ENCODE results near the gene ATXN10. TPM values are rescaled to one million over a fixed set of nuclear protein-coding genes. Genes with fewer than 3 reads are reported as not detected.

ATXN10 gene
- total and polyA plus RNA-seq, 2 donors (not counting 1 experiment from before 2014, with no cell fraction given) = 164 to 350 TPM

DNA sequence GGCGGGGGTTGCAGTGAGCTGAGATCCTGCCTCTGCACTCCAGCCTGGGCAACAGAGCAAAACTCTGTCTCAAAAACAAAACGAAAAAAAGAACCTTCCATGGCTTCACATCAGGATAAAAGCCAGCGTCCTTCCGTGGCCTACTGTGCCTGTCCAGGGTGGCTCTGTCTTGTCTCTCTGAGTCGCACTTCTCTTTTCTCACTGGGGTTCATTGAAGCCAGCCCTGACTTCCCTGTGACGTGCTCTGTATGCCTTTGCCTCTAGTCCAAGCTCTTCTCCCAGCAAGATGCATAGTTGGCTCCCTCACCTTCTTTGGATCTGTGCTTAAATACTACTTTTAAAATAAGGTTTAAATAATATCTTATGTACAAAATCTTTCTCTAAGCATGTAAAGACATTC, 11.6 kb downstream of the ATXN10 start:
- Histone ChIP-seq H2AFZ (ENCODE audit: low read length) (no peak overlapping the region), H3K4me3 (replicated peaks in 1 of 4; ENCODE audit: control extremely low read depth in 1 of 4, insufficient read depth in 1 of 4, low read depth in 3 of 4, low read length in 4 of 4) (no peak overlapping the region), H3K4me2 (ENCODE audit: extremely low read depth, insufficient read depth, low read length) (no peak overlapping the region), H3K27ac (ENCODE audit: insufficient read depth, low read length) (no peak overlapping the region), H3K36me3 (ENCODE audit: control insufficient read depth, insufficient read depth, low read length) (no peaks in the 10 kb centered on the region), H3K9me3 (ENCODE audit: control insufficient read depth, insufficient read depth, low read depth, low read length) (no peaks in the 10 kb centered on the region), H3K4me1 (ENCODE audit: control insufficient read depth, extremely low read depth, insufficient read depth, low read length) (peaks cover 33% of the 10 kb centered on the region), H3K27me3 (ENCODE audit: control insufficient read depth, insufficient read depth, low read length) (no peaks in the 10 kb centered on the region), H4K20me1 (ENCODE audit: control insufficient read depth, extremely low read depth, insufficient read depth, low read length) (no peaks in the 10 kb centered on the region), H3K9ac (ENCODE audit: insufficient read depth, low read length) (no peak overlapping the region), H3K79me2 (ENCODE audit: control insufficient read depth, insufficient read depth, low read length) (peaks cover 80% of the 10 kb centered on the region)
- no peak for DNase-seq (ENCODE audit: low read depth in 2 of 2)
- TF ChIP-seq, protein P1, sequence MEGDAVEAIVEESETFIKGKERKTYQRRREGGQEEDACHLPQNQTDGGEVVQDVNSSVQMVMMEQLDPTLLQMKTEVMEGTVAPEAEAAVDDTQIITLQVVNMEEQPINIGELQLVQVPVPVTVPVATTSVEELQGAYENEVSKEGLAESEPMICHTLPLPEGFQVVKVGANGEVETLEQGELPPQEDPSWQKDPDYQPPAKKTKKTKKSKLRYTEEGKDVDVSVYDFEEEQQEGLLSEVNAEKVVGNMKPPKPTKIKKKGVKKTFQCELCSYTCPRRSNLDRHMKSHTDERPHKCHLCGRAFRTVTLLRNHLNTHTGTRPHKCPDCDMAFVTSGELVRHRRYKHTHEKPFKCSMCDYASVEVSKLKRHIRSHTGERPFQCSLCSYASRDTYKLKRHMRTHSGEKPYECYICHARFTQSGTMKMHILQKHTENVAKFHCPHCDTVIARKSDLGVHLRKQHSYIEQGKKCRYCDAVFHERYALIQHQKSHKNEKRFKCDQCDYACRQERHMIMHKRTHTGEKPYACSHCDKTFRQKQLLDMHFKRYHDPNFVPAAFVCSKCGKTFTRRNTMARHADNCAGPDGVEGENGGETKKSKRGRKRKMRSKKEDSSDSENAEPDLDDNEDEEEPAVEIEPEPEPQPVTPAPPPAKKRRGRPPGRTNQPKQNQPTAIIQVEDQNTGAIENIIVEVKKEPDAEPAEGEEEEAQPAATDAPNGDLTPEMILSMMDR (conservative IDR thresholded peaks at IDR 0.05 in 1 of 2, IDR thresholded peaks at IDR 0.05 in 1 of 2; ENCODE audit: low read depth in 1 of 2, low read length in 2 of 2) = no peak

DNA sequence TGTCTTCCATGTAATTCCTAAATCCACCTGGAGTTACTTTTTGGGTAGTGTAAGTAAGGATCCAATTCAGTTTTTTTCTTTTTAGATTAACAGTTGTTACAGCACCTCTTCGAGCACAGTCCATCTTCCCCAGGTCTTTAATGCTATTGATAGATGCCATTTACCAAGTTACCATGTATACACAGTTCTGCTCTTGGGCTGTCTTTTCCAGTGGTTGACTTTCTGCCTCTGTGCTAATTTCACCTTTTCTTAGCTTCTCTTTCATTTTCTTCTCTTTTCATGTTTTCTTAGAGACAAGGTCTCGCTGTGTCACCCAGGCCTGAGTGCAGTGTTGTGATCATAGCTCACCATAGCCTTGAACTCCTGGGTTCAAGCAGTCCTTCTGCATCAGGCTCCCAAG, 12.0 kb downstream of the ATXN10 start:
- Histone ChIP-seq H3K4me2 (ENCODE audit: extremely low read depth, insufficient read depth, low read length) (no peak overlapping the region), H3K79me2 (ENCODE audit: control insufficient read depth, insufficient read depth, low read length) (peaks cover 77% of the 10 kb centered on the region), H2AFZ (ENCODE audit: low read length) (no peak overlapping the region), H3K4me1 (ENCODE audit: control insufficient read depth, extremely low read depth, insufficient read depth, low read length) (peaks cover 33% of the 10 kb centered on the region), H3K36me3 (ENCODE audit: control insufficient read depth, insufficient read depth, low read length) (no peaks in the 10 kb centered on the region), H3K9ac (ENCODE audit: insufficient read depth, low read length) (no peak overlapping the region), H3K27me3 (ENCODE audit: control insufficient read depth, insufficient read depth, low read length) (no peaks in the 10 kb centered on the region), H3K4me3 (replicated peaks in 1 of 4; ENCODE audit: control extremely low read depth in 1 of 4, insufficient read depth in 1 of 4, low read depth in 3 of 4, low read length in 4 of 4) (no peak overlapping the region), H4K20me1 (ENCODE audit: control insufficient read depth, extremely low read depth, insufficient read depth, low read length) (no peaks in the 10 kb centered on the region), H3K27ac (ENCODE audit: insufficient read depth, low read length) (no peak overlapping the region), H3K9me3 (ENCODE audit: control insufficient read depth, insufficient read depth, low read depth, low read length) (no peaks in the 10 kb centered on the region)
- TF ChIP-seq, protein P1 (conservative IDR thresholded peaks at IDR 0.05 in 1 of 2, IDR thresholded peaks at IDR 0.05 in 1 of 2; ENCODE audit: low read depth in 1 of 2, low read length in 2 of 2) = no peak
- TF ChIP-seq EZH2 (IDR thresholded peaks at IDR 0.05; ENCODE audit: low read length, missing control alignments) = no peak
- no peak for DNase-seq (ENCODE audit: low read depth in 2 of 2)

DNA sequence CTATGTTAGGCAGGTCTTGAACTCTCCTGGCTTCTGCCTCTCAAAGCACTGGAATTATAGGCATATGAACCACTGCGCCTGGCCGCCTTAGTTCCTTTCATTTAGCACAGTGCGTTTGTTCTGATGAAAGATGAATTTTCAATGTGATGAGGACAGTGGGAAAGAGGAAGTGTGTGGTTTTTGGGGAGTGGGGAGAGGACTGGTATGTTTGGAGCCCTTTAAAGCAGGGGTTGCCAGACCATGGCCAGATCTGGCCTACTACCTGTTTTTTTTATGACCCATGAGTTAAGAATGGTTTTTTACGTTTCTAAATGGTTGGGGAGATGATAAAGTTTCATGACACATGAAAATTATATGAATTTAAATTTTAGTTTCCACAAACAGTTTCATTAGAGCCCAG, 12.5 kb downstream of the ATXN10 start:
- H4K20me1 ChIP-seq (ENCODE audit: control insufficient read depth, extremely low read depth, insufficient read depth, low read length) = no peaks in the 10 kb centered on the region
- H2AFZ ChIP-seq (ENCODE audit: low read length) = no peak overlapping the region
- H3K9me3 ChIP-seq (ENCODE audit: control insufficient read depth, insufficient read depth, low read depth, low read length) = no peaks in the 10 kb centered on the region
- H3K79me2 ChIP-seq (ENCODE audit: control insufficient read depth, insufficient read depth, low read length) = peaks cover 75% of the 10 kb centered on the region
- peaks cover 37% of the 10 kb centered on the region for H3K4me1 ChIP-seq (ENCODE audit: control insufficient read depth, extremely low read depth, insufficient read depth, low read length)
- TF ChIP-seq, protein P1 (conservative IDR thresholded peaks at IDR 0.05 in 1 of 2, IDR thresholded peaks at IDR 0.05 in 1 of 2; ENCODE audit: low read depth in 1 of 2, low read length in 2 of 2) = no peak
- no peak for TF ChIP-seq EZH2 (IDR thresholded peaks at IDR 0.05; ENCODE audit: low read length, missing control alignments)
- no peak overlapping the region for H3K4me3 ChIP-seq (replicated peaks in 1 of 4; ENCODE audit: control extremely low read depth in 1 of 4, insufficient read depth in 1 of 4, low read depth in 3 of 4, low read length in 4 of 4)
- peak overlapping the region; percentile 6 for H3K4me2 ChIP-seq (ENCODE audit: extremely low read depth, insufficient read depth, low read length)
- no peaks in the 10 kb centered on the region for H3K27me3 ChIP-seq (ENCODE audit: control insufficient read depth, insufficient read depth, low read length)
- no peak overlapping the region for H3K9ac ChIP-seq (ENCODE audit: insufficient read depth, low read length)
- DNase-seq (ENCODE audit: low read depth in 2 of 2) = peak in 1 of 2 donors; percentile 87
- no peak overlapping the region for H3K27ac ChIP-seq (ENCODE audit: insufficient read depth, low read length)
- no peaks in the 10 kb centered on the region for H3K36me3 ChIP-seq (ENCODE audit: control insufficient read depth, insufficient read depth, low read length)

Measured in fibroblast of lung (primary cell).